ENCODE measurements around the gene ODF4. TPM values are rescaled to one million over a fixed set of nuclear protein-coding genes. Genes with fewer than 3 reads are reported as not detected.

The ODF4 gene, protein sequence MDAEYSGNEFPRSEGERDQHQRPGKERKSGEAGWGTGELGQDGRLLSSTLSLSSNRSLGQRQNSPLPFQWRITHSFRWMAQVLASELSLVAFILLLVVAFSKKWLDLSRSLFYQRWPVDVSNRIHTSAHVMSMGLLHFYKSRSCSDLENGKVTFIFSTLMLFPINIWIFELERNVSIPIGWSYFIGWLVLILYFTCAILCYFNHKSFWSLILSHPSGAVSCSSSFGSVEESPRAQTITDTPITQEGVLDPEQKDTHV
- not detected in 2 replicates for total RNA-seq

DNA sequence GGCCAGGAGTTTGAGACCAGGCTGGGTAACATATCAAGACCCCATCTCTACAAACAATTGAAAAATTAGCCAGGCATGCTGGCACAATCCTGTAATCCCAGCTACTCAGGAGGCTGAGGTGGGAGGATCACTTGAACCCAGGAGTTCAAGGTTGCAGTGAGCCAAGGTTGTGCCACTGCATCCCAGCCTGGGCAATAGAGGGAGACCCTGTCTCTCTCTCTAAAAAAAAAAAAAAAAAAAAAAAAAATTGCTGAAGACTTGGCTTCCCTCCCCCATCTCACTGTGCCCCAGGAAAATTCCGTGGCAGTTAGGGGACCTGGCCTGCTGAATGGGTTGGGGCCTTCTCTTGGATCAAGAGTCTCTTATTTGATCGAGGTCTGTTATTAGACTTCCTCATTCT lies at the start of gene ODF4:
Gene ODF4 (plus strand): TSS at position 301 of the 400 bp plus-strand sequence. CDS start 212 bp downstream, outside the sequence.

DNA sequence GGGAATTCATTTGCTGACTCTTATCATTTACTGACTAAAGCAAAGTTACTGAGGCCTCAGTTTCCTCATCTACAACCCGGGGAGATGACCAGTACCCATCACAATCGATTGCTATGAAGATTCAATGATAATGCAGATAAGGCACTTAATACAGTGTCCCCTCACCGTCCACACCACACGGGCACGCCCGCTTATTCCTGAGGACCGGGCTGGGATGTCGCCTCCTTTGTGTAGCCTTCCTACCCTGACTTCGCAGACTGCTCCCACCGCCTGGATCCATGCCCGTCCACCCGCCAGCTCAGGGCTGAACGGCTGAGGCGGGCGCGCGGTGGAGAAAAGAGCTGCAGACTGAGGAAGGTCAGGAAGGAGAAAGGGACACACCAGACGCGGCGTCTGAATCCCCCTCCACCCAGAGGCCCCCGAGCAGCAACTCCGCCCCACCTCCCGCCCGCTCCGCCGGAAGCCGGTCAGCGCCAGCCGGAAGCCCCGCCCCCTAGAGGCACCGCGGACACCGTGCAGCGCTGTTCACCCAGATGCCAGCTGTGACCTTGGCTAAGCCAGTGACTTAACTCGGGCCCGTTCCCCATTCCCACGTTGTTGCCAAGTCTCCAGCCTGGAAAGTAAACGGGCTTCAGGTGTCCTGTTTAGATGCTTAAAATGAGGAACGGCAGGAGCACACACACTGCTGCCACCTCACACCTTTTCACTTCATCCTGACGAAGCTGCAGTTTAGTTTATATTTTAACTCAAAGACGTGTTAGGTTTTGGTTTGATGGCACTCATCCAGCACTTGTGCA lies 36.8 kb downstream of the ODF4 start, which contains the start of gene KRABD2:
Gene KRABD2 (minus strand): TSS at position 434 of the 797 bp plus-strand sequence.

DNA sequence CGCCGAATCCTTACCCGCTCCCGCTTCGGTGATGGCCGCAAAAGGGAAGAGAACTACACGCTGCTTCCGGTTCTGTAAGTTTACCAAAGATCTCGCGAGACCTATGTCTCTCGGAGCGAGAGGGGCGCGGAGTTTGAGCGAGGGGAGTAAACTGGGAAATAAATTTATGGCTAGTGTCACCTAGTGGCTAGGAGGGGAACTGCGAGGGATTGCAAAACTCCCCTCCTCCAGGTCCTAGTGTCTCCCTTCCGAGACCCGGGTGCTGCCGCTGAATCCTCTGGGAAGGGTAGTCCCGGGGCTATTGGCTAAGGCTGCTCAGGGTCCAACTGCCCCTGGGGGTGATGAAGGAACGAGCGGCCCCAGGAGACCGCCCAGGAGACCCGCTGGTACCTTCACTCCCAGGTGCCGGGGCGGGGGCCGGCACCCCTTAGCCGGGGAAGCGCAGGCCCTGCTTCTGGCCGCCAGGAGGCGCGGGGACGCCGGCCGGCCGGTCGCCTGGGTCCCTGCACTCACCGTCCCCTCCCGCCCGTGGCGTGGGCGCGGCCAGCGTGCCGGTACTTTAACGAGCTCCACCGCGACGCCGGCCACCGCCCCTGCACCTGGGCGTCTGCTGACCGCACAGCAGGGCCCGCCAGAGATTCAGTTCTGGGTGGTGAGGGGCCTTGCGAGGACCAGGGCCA lies 43.6 kb downstream of the ODF4 start, which contains the start of gene RPL26:
Gene RPL26 (minus strand): TSS at position 51 of the 680 bp plus-strand sequence. CDS start 883 bp downstream, outside the sequence.

Other genes starting within 250 kb of the ODF4 start
- under 0.01 TPM in 1 of 2 replicates, not detected in the other for gene ALOXE3, start 221.3 kb upstream of the ODF4 start, total RNA-seq
- gene HES7, start 215.7 kb upstream of the ODF4 start, total RNA-seq, result not detected in 2 replicates
- 9.3 and 13.9 TPM in 2 replicates for gene PER1, start 187.4 kb upstream of the ODF4 start, total RNA-seq
- gene VAMP2, start 176.9 kb upstream of the ODF4 start, total RNA-seq, result 4.0 and 4.2 TPM in 2 replicates
- 28.2 and 45.3 TPM in 2 replicates for gene TMEM107, start 163.5 kb upstream of the ODF4 start, total RNA-seq
- gene BORCS6, start 149.7 kb upstream of the ODF4 start, total RNA-seq, result 8.5 and 10.7 TPM in 2 replicates
- gene AURKB, start 129.3 kb upstream of the ODF4 start, total RNA-seq, result 5.9 and 6.2 TPM in 2 replicates
- gene CTC1, start 91.8 kb upstream of the ODF4 start, total RNA-seq, result 5.1 and 6.8 TPM in 2 replicates
- 11.5 and 17.3 TPM in 2 replicates for gene PFAS, start 90.6 kb upstream of the ODF4 start, total RNA-seq
- gene RANGRF, start 51.2 kb upstream of the ODF4 start, total RNA-seq, result 8.8 and 12.8 TPM in 2 replicates
- gene SLC25A35, start 44.4 kb upstream of the ODF4 start, total RNA-seq, result 0.34 and 0.87 TPM in 2 replicates
- 7.3 and 8.3 TPM in 2 replicates for gene ARHGEF15, start 29.6 kb upstream of the ODF4 start, total RNA-seq
- gene RPL26, start 43.4 kb downstream of the ODF4 start, total RNA-seq, result 3,416 and 4,163 TPM in 2 replicates
- not detected in 2 replicates for gene RNF222, start 58.0 kb downstream of the ODF4 start, total RNA-seq
- gene NDEL1, start 96.0 kb downstream of the ODF4 start, total RNA-seq, result 33.3 and 37.3 TPM in 2 replicates